Measurements from ENCODE around the gene LRP1B. TPM values are rescaled to one million over a fixed set of nuclear protein-coding genes. Genes with fewer than 3 reads are reported as not detected.

Gene LRP1B
- total RNA-seq, 1 donor from 2014 or later, result 0.38 TPM

GRCh38 chr2:140338795-140339194 is 1792.0 kb downstream of the LRP1B start:
- Histone ChIP-seq H3K27me3 (ENCODE audit: control insufficient read depth, insufficient read depth, low read length) (no peaks in the 10 kb centered on the region), H3K4me3 (ENCODE audit: low read depth, low read length) (no peak overlapping the region), H3K36me3 (ENCODE audit: control insufficient read depth, insufficient read depth, low read length) (no peaks in the 10 kb centered on the region)
- no peak for TF ChIP-seq CTCF (IDR thresholded peaks at IDR 0.05; ENCODE audit: insufficient read depth, low read length, poor library complexity, severe bottlenecking)
- no peak for DNase-seq (ENCODE audit: low read depth)

GRCh38 chr2:140337061-140337460 is 1793.8 kb downstream of the LRP1B start:
- H3K36me3 ChIP-seq (ENCODE audit: control insufficient read depth, insufficient read depth, low read length), result no peaks in the 10 kb centered on the region
- H3K4me3 ChIP-seq (ENCODE audit: low read depth, low read length), result no peak overlapping the region
- TF ChIP-seq CTCF (IDR thresholded peaks at IDR 0.05; ENCODE audit: insufficient read depth, low read length, poor library complexity, severe bottlenecking), result no peak
- H3K27me3 ChIP-seq (ENCODE audit: control insufficient read depth, insufficient read depth, low read length), result no peaks in the 10 kb centered on the region
- DNase-seq (ENCODE audit: low read depth), result no peak

GRCh38 chr2:140316345-140316744 is 1814.5 kb downstream of the LRP1B start:
- H3K4me3 ChIP-seq (ENCODE audit: low read depth, low read length), result no peak overlapping the region
- no peak for TF ChIP-seq CTCF (IDR thresholded peaks at IDR 0.05; ENCODE audit: insufficient read depth, low read length, poor library complexity, severe bottlenecking)
- no peaks in the 10 kb centered on the region for H3K27me3 ChIP-seq (ENCODE audit: control insufficient read depth, insufficient read depth, low read length)
- H3K36me3 ChIP-seq (ENCODE audit: control insufficient read depth, insufficient read depth, low read length), result no peaks in the 10 kb centered on the region
- no peak for DNase-seq (ENCODE audit: low read depth)

- no peak for TF ChIP-seq CTCF (IDR thresholded peaks at IDR 0.05; ENCODE audit: insufficient read depth, low read length, poor library complexity, severe bottlenecking)
- H3K27me3 ChIP-seq (ENCODE audit: control insufficient read depth, insufficient read depth, low read length), result no peaks in the 10 kb centered on the region
- no peaks in the 10 kb centered on the region for H3K36me3 ChIP-seq (ENCODE audit: control insufficient read depth, insufficient read depth, low read length)
- DNase-seq (ENCODE audit: low read depth), result no peak
- no peak overlapping the region for H3K4me3 ChIP-seq (ENCODE audit: low read depth, low read length)
Measured at GRCh38 chr2:140311905-140312304, 1818.9 kb downstream of the LRP1B start.

GRCh38 chr2:140308706-140309105 is 1822.1 kb downstream of the LRP1B start:
- no peak overlapping the region for H3K4me3 ChIP-seq (ENCODE audit: low read depth, low read length)
- no peak for TF ChIP-seq CTCF (IDR thresholded peaks at IDR 0.05; ENCODE audit: insufficient read depth, low read length, poor library complexity, severe bottlenecking)
- no peak for DNase-seq (ENCODE audit: low read depth)
- no peaks in the 10 kb centered on the region for H3K36me3 ChIP-seq (ENCODE audit: control insufficient read depth, insufficient read depth, low read length)
- H3K27me3 ChIP-seq (ENCODE audit: control insufficient read depth, insufficient read depth, low read length), result no peaks in the 10 kb centered on the region

- TF ChIP-seq CTCF (IDR thresholded peaks at IDR 0.05; ENCODE audit: insufficient read depth, low read length, poor library complexity, severe bottlenecking), result no peak
- DNase-seq (ENCODE audit: low read depth), result no peak
- Histone ChIP-seq H3K27me3 (ENCODE audit: control insufficient read depth, insufficient read depth, low read length) (no peaks in the 10 kb centered on the region), H3K36me3 (ENCODE audit: control insufficient read depth, insufficient read depth, low read length) (no peaks in the 10 kb centered on the region), H3K4me3 (ENCODE audit: low read depth, low read length) (no peak overlapping the region)
Measured at GRCh38 chr2:140307532-140307931, 1823.3 kb downstream of the LRP1B start.

All from kidney epithelial cell (primary cell).